AG09309 (cell line): ENCODE results near the gene NPAS1.

Source experiments
- DNase-seq: peaks from one replicate; pipeline ENCODE4 v3.0.0-alpha.2; 2010; ENCODE audit warnings: low read depth
- H3K4me3 ChIP-seq: 2 replicates; pipeline ENCODE4 v1.5.1; 2011; ENCODE audit warnings: mild to moderate bottlenecking, low read depth, low read length, moderate library complexity; ENCODE audit not compliant: control insufficient read depth
- TF ChIP-seq, protein P1 (sequence below): IDR thresholded peaks from 2 replicates; pipeline ENCODE4 v1.5.1; 2011; ENCODE audit warnings: mild to moderate bottlenecking, low read depth, low read length, inconsistent platforms; ENCODE audit not compliant: insufficient read depth, control insufficient read depth; ENCODE audit errors: missing control alignments

Gene NPAS1

DNA sequence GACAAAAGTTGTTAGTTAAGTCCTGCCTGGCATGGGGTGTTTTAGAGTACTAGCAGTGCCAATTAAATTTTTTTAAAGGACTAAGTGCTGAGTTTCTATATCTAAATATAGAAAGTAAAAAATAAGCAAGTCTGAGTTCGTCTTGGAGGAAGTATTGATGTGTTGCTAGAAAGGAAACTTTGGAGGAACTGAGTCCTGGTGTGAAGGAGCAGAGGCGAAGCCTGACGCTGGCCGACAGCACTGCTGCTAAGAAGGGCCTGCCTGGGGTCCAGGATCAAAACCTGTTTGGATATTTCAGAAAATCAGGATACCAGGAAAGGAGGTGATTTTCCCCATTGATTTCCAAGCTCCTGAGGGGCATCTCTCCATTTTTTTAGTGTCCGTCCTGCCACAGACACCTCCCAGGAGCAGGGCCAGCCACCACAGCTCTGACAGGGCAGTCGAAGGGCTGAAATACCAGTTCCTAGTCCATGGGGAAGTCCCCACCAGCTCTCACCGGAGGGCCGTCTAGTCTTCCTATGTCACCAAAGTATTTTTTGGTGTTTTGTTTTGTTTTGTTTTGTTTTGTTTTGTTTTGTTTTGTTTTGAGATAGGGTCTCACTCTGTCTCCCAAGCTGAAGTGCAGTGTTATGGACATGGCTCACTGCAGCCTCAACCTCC is 38.2 kb upstream of the NPAS1 start:
- TF ChIP-seq, protein P1, sequence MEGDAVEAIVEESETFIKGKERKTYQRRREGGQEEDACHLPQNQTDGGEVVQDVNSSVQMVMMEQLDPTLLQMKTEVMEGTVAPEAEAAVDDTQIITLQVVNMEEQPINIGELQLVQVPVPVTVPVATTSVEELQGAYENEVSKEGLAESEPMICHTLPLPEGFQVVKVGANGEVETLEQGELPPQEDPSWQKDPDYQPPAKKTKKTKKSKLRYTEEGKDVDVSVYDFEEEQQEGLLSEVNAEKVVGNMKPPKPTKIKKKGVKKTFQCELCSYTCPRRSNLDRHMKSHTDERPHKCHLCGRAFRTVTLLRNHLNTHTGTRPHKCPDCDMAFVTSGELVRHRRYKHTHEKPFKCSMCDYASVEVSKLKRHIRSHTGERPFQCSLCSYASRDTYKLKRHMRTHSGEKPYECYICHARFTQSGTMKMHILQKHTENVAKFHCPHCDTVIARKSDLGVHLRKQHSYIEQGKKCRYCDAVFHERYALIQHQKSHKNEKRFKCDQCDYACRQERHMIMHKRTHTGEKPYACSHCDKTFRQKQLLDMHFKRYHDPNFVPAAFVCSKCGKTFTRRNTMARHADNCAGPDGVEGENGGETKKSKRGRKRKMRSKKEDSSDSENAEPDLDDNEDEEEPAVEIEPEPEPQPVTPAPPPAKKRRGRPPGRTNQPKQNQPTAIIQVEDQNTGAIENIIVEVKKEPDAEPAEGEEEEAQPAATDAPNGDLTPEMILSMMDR, result no peak
- DNase-seq, result no peak
- H3K4me3 ChIP-seq, result no peak overlapping the region

- no peak overlapping the region for H3K4me3 ChIP-seq
- DNase-seq, result no peak
- TF ChIP-seq, protein P1, result no peak
Measured at GRCh38 chr19:46983097-46983496, 36.5 kb upstream of the NPAS1 start.

DNA sequence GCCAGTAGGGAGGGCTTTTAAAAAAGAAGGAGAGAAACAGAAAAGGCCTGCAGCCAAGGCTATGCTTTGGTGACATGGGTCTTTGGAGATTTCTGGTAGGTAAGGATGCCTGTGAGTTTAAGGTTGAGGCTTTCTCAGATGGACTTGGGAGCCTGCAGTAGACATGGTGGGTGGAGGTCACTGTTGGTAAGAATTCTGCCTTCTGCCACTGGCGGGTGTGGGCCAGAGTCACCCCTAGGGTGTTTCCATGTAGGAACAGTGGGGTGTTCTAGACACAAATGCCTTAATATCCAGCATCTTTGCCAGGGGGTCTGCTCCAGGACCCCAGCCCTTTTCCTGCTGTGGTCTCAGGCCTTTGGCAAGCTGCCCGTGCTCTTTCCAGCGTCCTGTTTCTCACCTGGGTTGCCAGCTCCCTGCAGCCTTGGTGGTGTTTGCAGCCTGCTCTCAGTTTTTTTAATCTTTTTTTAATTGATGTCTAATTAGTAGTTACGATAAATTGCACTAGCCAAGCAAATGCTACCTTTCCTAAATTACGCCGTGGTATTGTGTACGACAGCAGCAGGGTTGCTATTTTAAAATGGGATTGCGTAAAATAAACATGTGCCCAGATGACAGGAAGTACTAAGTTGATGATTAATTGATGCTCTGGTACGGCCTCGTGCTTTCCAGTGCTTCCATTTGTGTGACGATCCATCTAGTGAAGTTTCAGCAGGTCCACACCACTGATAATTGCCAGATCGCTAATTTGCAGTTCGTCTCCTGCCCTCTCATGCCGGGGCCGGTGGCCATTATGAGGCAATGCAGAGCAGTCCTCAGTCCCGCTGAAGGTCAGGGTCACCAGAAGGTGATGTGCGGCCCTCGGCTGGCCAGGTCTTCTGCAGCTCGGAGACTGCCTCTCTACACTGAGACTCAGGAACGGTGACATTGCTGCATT is 35.3 kb upstream of the NPAS1 start:
- no peak overlapping the region for H3K4me3 ChIP-seq
- DNase-seq, result peak; percentile 42
- TF ChIP-seq, protein P1, result no peak

GRCh38 chr19:46985542-46986415 is 33.9 kb upstream of the NPAS1 start:
- no peak for DNase-seq
- TF ChIP-seq, protein P1, result no peak
- H3K4me3 ChIP-seq, result no peak overlapping the region

DNA sequence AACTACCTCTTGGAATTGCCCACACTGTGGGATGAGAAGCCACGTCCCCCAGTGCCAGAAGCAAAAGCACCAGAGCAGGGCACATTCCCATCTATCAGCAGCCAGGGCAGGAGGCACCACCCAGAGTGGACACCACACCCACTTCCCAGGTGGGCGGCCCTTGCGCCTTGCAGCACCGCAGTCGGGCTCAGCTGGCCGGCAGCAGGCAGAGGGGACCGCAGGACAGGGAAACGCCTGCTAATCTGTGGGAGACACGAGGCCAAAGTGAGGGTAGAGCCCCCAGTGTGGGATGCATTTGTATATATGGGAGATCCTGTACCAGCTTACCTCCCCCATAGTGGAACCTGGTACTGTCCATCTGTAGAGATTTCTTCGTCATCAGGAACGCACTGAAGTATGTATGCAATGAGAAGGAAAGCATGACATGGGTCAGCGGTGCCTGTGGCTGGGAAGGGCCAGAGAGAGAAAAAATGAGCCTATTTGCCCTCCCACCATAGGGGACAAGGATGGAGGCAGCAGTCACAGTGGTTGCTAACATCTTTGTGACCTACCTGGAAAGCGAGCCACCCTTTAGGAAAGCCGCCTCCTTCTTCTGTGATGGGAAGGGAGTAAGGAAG is 30.9 kb upstream of the NPAS1 start:
- DNase-seq, result no peak
- TF ChIP-seq, protein P1, result no peak
- no peak overlapping the region for H3K4me3 ChIP-seq

- TF ChIP-seq, protein P1, result peak; percentile 90
- DNase-seq, result peak; percentile 62
- H3K4me3 ChIP-seq, result no peak overlapping the region
Measured at GRCh38 chr19:46990991-46991676, 28.5 kb upstream of the NPAS1 start.
